SK-N-MC (cell line): Measurements from ENCODE around the gene APBA1.

Experiments
- EZH2 ChIP-seq: fragments of 200-600 bp; sonication (generic); IDR thresholded peaks from one replicate; pipeline ENCODE4 v1.6.1; 2017; ENCODE audit warnings: antibody characterized with exemption
- POLR2AphosphoS5 ChIP-seq: IDR thresholded peaks from 2 replicates; pipeline ENCODE4 v1.6.1; 2012; ENCODE audit warnings: mild to moderate bottlenecking, low read depth, low read length, borderline replicate concordance

DNA sequence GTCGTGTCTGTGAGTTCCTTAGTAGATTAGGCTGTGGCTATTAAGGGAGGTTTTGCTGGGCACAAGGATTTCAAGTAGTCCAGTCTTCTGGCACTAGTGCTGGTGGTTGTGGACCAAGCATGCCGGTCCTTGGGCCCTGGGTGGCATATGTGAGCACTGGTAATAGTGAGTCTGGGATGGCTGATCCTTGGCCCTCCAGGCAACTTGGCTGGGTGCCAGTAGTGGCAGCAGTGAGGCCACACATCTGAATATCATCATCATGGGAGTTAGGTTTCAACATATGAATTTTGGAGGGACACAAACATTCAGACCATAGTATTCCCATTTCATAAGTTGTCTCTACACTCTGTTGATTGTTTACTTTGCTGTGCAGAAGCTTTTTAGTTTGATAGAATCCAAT, 25.3 kb upstream of the APBA1 start:
- TF ChIP-seq EZH2 (no peak), POLR2AphosphoS5 (no peak)
